T47D (cell line): ENCODE results near the gene TMEM263.
"Not testable (repeated sequence)": the region's sequence is repeated elsewhere in the genome, so short reads cannot be mapped to it uniquely, and the experiment has no call there.

Experiments used
- DNase-seq, 2 experiments: peaks; one replicate each; pipeline versions ENCODE4 v3.0.0 to v3.0.0-alpha.2; 2011 to 2012; ENCODE audit warnings: low read depth in 1 of 2, low spot score in 1 of 2
- JUND ChIP-seq: IDR thresholded peaks from 2 replicates; pipeline ENCODE4 v1.6.1; 2012; ENCODE audit warnings: low read depth
- in situ Hi-C: cut with HindIII; loops from 2 replicates; pipeline ENCODE4 v1.10.0; 2016; ENCODE audit warnings: low sequenced_read_pairs, low pct_unique_long_range_greater_than_20kb

The TMEM263 gene

DNA sequence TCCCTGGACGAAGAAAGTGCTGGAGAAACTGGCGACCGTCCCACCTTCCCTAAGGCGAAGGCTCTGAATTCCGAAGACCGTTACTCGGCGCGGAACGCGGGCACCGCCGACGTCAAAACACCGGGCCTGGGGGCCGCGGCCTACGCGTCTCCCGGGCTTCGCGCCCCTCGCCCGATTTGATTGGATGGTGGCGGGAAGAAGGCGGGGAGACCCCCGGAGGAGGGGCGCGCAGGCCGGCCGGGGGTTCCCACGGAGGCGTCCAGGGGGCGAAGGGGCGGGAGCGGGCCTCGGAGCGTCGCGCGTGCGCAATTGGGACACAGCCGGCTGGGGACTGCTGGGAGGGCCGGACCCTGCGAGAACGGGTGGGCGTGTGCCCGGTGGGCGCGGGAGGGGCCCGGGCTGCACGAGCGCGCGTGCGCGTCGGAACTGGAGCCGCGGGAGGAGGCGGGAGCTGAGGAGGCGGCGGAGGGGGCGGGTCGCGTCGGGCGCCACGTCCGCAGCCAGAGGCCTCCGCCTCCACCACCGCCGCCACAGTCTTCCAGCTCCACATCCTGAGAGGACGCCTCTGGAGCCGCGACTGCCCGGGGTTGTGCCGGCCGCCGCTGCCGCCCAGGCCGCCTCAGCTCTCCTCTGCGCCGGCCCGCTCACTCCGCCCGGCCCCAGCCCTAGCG is at the start of gene TMEM263:
TMEM263 (plus strand) TSS at position 531 of the 671 bp plus-strand sequence. CDS start 11,210 bp downstream, outside the sequence.
- DNase-seq: peak; percentile 86 to 90
- no peak for TF ChIP-seq JUND
- in situ Hi-C loops: no loop called here

DNA sequence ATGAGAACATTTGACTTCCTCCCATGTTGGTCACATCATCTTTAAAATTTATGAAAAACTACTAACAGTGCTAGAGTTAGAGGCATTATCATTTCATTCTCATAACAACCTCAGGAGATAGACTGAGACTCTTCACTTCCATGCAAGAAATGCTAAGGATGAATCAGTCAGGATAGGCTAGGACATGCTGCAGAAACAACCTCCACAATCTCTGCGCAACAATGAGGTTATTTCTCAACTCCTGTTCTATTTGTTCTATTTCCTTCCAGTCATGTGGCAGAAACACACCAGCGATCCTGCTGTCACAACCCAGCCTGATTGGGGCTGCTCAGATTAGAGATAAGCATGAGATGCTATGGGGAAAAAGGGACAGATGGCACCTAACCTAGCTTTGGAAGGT is 49.0 kb upstream of the TMEM263 start:
- no peak for TF ChIP-seq JUND
- DNase-seq: no peak
- in situ Hi-C loops: no loop called here

DNA sequence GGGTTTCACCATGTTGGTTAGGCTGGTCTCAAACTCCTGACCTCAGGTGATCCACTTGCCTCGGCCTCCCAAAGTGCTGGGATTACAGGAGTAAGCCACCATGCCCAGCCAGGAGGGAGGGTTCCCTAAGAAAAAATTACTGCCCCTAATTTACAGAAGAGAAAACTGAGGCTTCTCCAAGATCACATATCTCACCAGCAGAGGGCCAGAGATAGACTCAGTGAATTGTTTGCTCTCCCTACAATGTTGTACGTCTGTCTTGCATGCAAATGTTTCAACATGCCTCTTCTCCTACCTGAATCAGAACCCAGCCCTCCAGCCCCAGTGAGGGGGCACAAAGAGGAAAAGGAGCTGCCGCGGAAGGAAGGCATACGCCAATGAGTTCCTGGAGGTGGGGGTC is 48.3 kb upstream of the TMEM263 start:
- in situ Hi-C loops: no loop called here
- no peak for TF ChIP-seq JUND

DNA sequence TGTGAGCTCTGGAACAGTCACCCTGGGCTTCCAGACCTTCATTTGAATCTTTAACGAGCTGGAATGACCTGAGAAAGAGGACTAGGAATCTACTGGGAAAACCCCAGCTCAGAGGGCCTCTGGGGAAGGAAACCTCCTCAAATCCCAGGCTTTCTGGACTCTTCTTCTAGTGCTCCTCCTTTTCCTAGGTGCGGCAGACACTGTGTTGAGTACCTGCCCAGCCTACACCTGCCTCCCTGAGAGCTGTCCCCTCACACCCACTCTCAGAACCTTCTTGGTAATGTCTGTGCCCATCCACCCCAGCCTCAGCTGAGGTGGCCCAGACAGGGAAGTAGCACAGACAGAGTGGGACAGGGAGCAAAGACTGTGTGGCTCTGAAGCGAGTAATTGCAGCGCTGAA is 47.9 kb upstream of the TMEM263 start:
- no peak for DNase-seq
- TF ChIP-seq JUND: no peak
- in situ Hi-C loops: no loop called here

More for the DNA sequence above, 48.3 kb upstream of the TMEM263 start:
- DNase-seq: no peak

DNA sequence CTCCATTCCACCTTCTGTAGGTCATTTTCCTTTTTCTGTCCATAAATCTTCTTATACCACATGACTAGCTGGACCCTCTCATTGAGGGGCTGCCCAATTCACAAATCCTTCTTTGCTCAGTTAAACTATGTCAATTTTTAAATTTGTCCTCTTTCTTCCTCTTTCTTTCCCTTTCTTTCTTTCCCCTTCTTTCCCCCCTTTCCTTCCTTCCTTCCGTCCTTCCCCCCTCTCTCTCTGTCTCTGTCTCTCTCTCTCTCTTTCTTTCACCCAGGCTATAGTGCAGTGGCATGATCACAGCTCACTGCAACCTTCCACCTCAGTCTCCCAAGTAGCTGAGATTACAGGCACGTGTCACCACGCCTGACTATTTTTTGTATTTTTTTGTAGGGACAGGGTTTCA is 47.1 kb upstream of the TMEM263 start:
- no peak for DNase-seq
- no peak for TF ChIP-seq JUND
- in situ Hi-C loops: no loop called here

DNA sequence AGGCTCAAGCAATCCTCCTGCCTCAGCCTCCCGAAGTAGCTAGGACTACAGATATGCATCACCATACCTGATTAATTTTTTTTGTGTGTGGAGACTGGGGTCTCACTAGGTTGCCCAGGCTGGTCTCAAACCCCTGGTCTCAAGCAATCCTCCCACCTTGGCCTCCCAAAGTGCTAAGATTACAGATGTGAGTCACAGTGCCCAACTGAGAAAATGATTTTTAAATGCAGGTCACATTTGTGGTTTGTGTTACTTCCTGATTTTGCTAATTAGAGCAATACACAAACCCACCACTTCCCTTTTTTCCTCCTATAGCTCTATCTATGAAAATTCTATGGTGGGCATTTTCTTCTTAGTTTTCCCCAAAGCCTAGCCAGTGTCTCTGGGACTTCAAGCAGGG is 45.5 kb upstream of the TMEM263 start:
- no peak for DNase-seq
- in situ Hi-C loops: no loop called here
- TF ChIP-seq JUND: no peak

DNA sequence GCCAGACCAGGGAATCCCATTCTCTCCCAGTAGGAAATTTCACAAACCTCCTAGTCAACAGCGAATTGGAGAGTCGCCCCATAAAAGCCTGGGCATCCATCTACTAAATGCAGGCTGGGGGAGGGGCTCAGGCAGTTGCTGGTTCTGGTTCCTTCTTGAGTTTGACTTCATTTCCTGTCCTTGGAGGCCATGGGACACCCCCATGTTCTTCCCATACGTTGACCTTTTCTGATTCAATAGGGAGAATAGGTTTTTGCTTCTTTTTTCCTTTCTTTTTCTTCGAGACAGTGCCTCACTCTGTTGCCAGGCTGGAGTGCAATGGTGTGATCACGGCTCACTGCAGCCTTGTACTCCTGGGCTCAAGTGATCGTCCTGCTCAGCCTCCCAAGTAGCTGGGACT is 44.1 kb upstream of the TMEM263 start:
- TF ChIP-seq JUND: no peak
- in situ Hi-C loops: no loop called here
- DNase-seq: no peak

DNA sequence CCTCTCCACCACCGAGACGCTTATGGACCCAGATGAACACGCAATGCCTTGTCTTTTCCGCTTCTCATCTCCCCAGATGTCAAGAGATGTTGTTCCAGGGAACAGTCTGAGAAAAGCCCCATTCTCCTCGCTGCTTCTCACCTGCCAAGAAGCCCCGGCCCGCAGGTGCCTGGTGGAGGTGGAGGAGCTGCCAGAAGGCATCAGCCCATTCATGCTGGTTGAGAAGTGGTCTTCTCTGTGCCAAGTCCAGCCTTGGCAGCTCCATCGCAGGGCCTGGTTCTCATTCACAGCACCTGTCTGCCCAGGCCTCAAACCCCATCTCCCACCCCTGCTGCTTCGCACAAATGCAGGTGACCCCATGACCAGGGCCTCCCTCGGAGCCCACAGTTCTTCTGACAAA is 42.3 kb upstream of the TMEM263 start:
- in situ Hi-C loops: no loop called here
- DNase-seq: no peak
- TF ChIP-seq JUND: no peak

DNA sequence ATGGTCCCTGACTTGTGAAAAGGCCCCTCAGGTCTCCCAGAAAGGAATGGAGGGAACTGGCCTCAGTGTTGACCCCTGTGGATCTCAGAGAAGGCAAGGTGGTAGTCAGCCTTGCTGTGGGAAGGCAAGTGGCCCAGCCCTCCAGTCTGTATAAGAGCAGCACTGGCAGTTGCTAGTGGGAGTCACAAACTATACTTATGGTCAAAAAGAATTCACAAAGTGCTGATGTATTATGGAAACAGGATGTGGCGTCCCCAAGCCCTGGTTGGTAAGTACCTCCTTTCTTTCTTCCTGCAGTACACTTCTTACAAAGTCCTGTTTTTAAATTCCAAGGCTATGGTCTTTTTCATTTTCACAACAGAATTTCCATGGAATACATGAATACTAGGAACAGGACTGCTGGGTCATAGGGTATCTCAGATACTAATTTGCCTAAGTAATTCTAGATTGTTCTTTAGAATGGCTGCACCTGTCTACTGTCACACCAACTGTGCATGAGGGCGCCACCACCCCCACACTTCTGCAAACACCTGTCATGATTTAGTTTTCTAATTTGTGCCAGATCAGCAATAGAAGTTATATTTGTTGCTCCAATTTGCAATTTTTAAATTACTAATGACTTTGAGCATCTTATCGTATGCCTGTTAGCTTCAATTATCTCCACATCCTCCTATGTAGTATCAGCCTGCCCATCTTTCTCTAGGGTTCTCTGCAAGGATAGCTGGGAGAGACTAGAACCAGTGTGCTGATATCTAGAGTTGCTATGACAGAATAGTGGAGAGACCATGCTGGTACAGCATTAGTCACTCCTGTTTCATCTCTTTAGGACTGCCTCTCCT is 40.7 kb upstream of the TMEM263 start:
- in situ Hi-C loops: no loop called here
- DNase-seq: no peak
- TF ChIP-seq JUND: no peak

DNA sequence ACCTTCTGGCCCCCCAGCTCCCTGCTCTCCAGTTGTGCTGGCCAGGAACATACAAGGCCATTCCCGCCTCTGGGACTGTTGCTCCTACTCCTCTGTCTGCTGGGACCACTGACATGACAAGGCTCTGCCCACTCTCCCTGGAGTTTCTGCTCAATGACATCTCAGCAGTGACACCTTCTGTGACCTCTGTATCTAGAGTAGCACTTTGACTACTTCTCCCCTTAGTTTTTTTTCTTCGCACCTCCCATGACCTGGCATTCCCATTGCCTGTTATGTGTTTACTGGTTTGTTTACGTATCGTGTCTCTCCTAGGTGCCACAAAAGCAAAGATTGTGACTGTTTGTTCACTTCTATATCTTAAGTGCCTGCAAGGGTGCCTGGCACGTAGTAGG is 40.1 kb upstream of the TMEM263 start:
- in situ Hi-C loops: no loop called here
- DNase-seq: no peak

DNA sequence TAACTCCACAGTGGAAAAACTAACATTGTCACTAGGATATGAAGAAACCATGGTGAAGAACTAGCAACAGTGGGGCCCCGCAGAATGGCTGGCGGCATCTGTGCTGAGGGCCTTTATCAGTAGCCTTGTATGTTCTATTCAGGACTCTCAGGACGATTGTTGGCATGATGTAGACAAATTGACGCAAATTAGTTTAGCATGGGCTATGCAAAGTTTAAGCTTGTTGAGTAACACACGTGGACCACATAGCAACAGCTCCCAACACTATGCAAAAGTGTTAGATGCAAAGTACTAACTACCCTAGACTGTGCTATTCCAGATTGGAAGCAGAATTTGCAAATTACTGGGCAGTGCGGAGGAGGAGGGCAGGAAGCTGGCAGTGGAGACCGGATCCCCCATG is 38.2 kb upstream of the TMEM263 start:
- in situ Hi-C loops: no loop called here
- DNase-seq: no peak

More for the DNA sequence above, 40.1 kb upstream of the TMEM263 start:
- TF ChIP-seq JUND: no peak

DNA sequence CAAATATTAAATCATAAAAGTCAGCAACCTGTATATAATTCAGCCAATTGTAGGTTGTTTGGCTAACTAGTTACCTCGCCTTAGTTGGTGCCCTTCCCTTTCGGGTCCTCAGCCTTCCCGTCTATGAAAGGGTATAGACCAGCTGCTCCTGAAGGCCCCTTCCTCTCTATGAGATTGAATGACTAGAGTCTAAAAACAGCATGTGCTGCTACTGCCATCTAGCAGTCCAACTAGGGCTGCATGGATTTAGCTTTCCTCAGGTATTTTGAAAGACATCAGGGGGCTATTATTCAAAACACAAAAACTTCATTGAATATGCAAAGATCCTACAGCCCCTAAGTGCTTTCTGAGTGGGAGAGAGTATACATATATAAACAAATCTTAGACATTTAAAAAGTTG is 37.0 kb upstream of the TMEM263 start:
- in situ Hi-C loops: no loop called here
- peak; percentile 33 to 42 for DNase-seq
- TF ChIP-seq JUND: no peak

More for the DNA sequence above, 38.2 kb upstream of the TMEM263 start:
- no peak for TF ChIP-seq JUND

DNA sequence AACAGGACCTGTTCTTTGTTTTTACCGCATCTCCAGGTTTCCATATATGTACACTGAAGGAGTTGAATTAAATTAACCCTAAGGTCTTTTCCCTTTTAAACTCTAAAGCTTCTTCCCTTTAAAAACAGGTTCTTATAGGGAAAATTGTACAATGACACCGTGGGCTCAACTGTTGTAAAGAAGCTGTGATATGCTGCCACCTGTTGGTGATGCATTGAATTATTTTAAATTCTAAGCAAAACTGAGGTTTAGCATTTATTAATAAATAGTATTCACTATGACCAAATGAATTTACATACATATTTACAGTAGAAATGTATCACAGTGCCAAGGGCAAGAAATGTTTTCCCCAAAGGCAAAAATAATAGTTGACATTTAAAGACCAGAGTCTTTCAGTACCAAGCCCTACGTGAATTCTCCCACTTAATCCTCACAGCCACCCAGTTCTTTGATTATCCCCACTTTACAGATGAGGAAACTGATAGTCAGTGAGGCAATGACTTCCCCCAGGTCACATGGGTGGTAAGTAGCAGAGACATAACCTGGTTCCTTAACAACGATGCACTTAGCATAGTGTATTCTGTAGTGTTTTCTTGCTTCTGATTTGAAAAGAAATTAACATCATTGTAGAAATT is 35.7 kb upstream of the TMEM263 start:
- no peak for TF ChIP-seq JUND
- peak; percentile 43 to 67 for DNase-seq
- in situ Hi-C loops: no loop called here

DNA sequence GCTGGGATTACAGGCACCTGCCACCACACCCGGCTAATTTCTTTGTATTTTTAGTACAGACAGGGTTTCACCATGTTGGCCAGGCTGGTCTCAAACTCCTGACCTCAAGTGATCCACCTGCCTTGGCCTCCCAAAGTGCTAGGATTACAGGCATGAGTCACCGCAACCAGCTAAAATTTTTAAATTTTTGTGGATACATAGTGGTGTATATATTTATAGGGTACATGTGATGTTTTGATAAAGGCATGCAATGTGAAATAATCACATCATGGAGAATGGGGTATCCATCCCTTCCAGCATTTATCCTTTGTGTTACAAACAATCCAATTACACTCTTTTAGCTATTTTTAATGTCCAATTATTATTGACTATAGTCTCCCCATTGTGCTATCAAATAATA is 33.7 kb upstream of the TMEM263 start:
- in situ Hi-C loops, DNase-seq: not testable (repeated sequence)

DNA sequence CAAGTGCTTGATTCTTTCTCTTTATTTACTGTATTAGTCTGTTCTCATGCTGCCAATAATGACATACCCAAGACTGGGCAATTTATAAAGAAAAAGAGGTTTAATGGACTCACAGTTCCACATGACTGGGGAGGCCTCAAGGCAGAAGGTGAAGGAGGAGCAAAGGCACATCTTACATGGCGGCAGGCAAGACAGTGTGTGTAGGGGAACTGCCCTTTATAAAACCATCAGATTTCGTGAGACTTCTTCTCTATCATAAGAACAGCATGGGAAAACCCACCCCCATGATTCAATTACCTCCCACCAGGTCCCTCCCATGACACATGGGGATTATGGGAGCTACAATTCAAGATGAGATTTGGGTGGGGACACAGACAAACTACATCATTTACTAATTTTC is 32.1 kb upstream of the TMEM263 start:
- in situ Hi-C loops, DNase-seq: not testable (repeated sequence)
